ENCODE data around the gene URB2.
"Not testable (repeated sequence)": the region's sequence is repeated elsewhere in the genome, so short reads cannot be mapped to it uniquely, and the experiment has no call there.

URB2 gene

GRCh38 chr1:229620876-229621275, 5.2 kb upstream of the URB2 start:
- H3K27ac ChIP-seq (ENCODE audit: low read depth, low read length): no peak overlapping the region
- no peak overlapping the region for H3K4me3 ChIP-seq (ENCODE audit: low read length)
- H3K4me1 ChIP-seq (ENCODE audit: control insufficient read depth, insufficient read depth, low read length): peaks cover 7% of the 10 kb centered on the region
- H3K27me3 ChIP-seq (ENCODE audit: control insufficient read depth, insufficient read depth, low read length): no peaks in the 10 kb centered on the region
- H3K9ac ChIP-seq (ENCODE audit: low read length): no peak overlapping the region
- no peaks in the 10 kb centered on the region for H3K36me3 ChIP-seq (ENCODE audit: control insufficient read depth, insufficient read depth, low read length)

- Histone ChIP-seq H3K9ac (ENCODE audit: low read length) (no peak overlapping the region), H3K4me1 (ENCODE audit: control insufficient read depth, insufficient read depth, low read length) (peaks cover 7% of the 10 kb centered on the region), H3K27ac (ENCODE audit: low read depth, low read length) (no peak overlapping the region), H3K4me3 (ENCODE audit: low read length) (no peak overlapping the region), H3K27me3 (ENCODE audit: control insufficient read depth, insufficient read depth, low read length) (no peaks in the 10 kb centered on the region), H3K36me3 (ENCODE audit: control insufficient read depth, insufficient read depth, low read length) (no peaks in the 10 kb centered on the region)
These were observed 4.4 kb upstream of the URB2 start for GRCh38 chr1:229621663-229622062.

GRCh38 chr1:229622641-229623120, 3.4 kb upstream of the URB2 start:
- H3K36me3 ChIP-seq (ENCODE audit: control insufficient read depth, insufficient read depth, low read length); H3K27ac ChIP-seq (ENCODE audit: low read depth, low read length); H3K9ac ChIP-seq (ENCODE audit: low read length); H3K27me3 ChIP-seq (ENCODE audit: control insufficient read depth, insufficient read depth, low read length); H3K4me3 ChIP-seq (ENCODE audit: low read length): not testable (repeated sequence)
- peaks cover 11% of the 10 kb centered on the region for H3K4me1 ChIP-seq (ENCODE audit: control insufficient read depth, insufficient read depth, low read length)

GRCh38 chr1:229623225-229623624, 2.8 kb upstream of the URB2 start:
- no peak overlapping the region for H3K9ac ChIP-seq (ENCODE audit: low read length)

DNA sequence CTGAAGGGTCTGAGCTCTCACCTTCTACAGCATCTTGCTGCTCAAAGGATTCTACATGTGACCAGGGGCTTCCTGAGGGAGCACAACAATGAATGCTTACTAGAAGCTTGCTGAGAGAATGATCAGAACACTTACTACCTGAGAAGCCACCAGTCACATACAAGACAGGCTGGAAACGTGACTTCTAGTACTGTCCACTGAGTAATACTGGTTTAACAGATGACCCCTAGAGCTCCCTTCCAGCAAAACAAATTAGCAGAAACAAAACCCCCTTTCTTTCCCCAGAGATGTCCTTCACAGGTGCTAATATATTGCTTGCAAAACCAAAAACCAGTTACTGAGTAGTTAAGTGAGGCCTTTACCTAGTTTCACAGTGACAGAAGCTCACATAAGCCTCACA, 2.2 kb upstream of the URB2 start:
- Histone ChIP-seq H3K9ac (ENCODE audit: low read length) (no peak overlapping the region), H3K27ac (ENCODE audit: low read depth, low read length) (no peak overlapping the region), H3K4me1 (ENCODE audit: control insufficient read depth, insufficient read depth, low read length) (peaks cover 11% of the 10 kb centered on the region), H3K4me3 (ENCODE audit: low read length) (no peak overlapping the region), H3K36me3 (ENCODE audit: control insufficient read depth, insufficient read depth, low read length) (no peaks in the 10 kb centered on the region), H3K27me3 (ENCODE audit: control insufficient read depth, insufficient read depth, low read length) (no peaks in the 10 kb centered on the region)

More at GRCh38 chr1:229623225-229623624, 2.8 kb upstream of the URB2 start:
- Histone ChIP-seq H3K4me3 (ENCODE audit: low read length) (no peak overlapping the region), H3K27me3 (ENCODE audit: control insufficient read depth, insufficient read depth, low read length) (no peaks in the 10 kb centered on the region), H3K27ac (ENCODE audit: low read depth, low read length) (no peak overlapping the region), H3K36me3 (ENCODE audit: control insufficient read depth, insufficient read depth, low read length) (no peaks in the 10 kb centered on the region), H3K4me1 (ENCODE audit: control insufficient read depth, insufficient read depth, low read length) (peaks cover 11% of the 10 kb centered on the region)

DNA sequence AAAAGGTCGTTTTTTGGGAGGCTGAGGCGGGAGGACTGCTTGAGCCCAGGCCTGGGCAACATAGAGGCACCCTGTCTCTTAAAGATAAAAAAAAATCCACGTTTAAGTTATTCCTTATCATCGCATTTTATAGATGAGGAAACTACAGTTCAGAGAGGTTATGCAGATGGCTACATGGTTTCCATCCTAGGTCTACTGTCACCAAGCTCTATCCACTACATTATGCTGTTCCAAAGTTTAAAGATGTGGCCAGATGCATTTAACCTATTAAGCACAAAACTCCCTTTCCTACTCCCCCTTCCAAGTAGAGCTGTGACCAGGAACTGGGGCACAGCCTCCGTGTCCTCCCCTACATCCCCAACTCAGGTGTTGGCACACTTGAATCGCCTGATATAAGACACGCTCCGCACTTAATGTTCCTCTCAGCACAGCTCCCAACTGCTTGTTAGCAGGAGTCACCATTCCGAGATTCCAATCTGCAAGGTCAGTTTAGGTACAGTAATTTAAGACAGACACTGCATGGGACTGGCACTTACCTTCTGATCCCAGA, 1.5 kb upstream of the URB2 start:
- H3K27me3 ChIP-seq (ENCODE audit: control insufficient read depth, insufficient read depth, low read length): no peaks in the 10 kb centered on the region
- H3K4me1 ChIP-seq (ENCODE audit: control insufficient read depth, insufficient read depth, low read length): peaks cover 11% of the 10 kb centered on the region
- H3K4me3 ChIP-seq (ENCODE audit: low read length): peak overlapping the region; percentile 90
- no peaks in the 10 kb centered on the region for H3K36me3 ChIP-seq (ENCODE audit: control insufficient read depth, insufficient read depth, low read length)
- H3K9ac ChIP-seq (ENCODE audit: low read length): peak overlapping the region; percentile 7
- H3K27ac ChIP-seq (ENCODE audit: low read depth, low read length): no peak overlapping the region

DNA sequence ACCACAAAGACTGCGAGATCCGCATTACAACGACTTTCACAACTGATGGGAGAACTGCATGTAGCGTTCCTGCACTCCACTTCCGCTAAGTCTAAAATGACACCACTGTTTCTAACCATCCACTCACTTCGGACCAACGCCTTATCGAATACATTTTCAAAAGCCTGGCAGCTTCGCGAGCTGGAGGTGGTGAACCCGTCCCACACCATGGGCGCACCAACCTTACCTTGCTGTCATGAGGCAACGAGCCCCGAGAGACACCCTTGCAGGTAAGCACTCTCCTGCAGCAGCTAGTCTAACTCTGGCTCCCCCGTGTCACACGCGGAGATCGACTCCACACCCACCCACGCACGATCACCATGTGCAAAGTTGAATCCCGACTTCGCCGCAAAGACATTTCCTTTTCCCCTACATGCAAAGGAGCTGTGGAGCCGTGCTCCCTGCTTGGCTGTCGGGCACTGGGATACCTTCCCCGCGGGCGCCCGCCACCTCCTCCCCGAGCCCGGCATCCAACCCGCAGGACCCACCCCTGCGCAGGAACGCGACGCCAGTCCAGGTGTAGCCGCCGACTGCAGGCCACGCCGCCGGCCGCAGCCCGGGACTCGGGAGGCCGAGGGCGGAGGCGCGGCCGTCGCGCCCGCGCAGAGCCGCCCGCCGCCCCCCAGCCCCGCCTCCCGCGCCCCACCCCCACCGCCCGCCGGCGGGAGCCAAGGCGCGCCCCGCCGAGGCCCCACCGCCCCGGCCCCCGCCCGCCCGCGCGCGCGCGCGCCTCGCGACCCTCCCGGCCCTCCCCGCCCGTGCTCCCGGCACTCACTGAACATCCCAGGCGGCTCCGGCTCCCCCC, 754 bp upstream of the URB2 start:
- Histone ChIP-seq H3K27ac (ENCODE audit: low read depth, low read length) (peak overlapping the region; percentile 82), H3K36me3 (ENCODE audit: control insufficient read depth, insufficient read depth, low read length) (no peaks in the 10 kb centered on the region), H3K27me3 (ENCODE audit: control insufficient read depth, insufficient read depth, low read length) (no peaks in the 10 kb centered on the region), H3K9ac (ENCODE audit: low read length) (peak overlapping the region; percentile 54), H3K4me1 (ENCODE audit: control insufficient read depth, insufficient read depth, low read length) (peaks cover 11% of the 10 kb centered on the region), H3K4me3 (ENCODE audit: low read length) (peak overlapping the region; percentile 90)

GRCh38 chr1:229627003-229627402, 956 bp downstream of the URB2 start:
- Histone ChIP-seq H3K9ac (ENCODE audit: low read length) (no peak overlapping the region), H3K4me1 (ENCODE audit: control insufficient read depth, insufficient read depth, low read length) (peaks cover 11% of the 10 kb centered on the region), H3K27me3 (ENCODE audit: control insufficient read depth, insufficient read depth, low read length) (no peaks in the 10 kb centered on the region), H3K36me3 (ENCODE audit: control insufficient read depth, insufficient read depth, low read length) (no peaks in the 10 kb centered on the region), H3K27ac (ENCODE audit: low read depth, low read length) (no peak overlapping the region), H3K4me3 (ENCODE audit: low read length) (peak overlapping the region; percentile 66)

GRCh38 chr1:229629261-229629660, 3.2 kb downstream of the URB2 start:
- H3K27me3 ChIP-seq (ENCODE audit: control insufficient read depth, insufficient read depth, low read length): no peaks in the 10 kb centered on the region
- no peak overlapping the region for H3K4me3 ChIP-seq (ENCODE audit: low read length)
- no peak overlapping the region for H3K9ac ChIP-seq (ENCODE audit: low read length)
- peaks cover 6% of the 10 kb centered on the region for H3K4me1 ChIP-seq (ENCODE audit: control insufficient read depth, insufficient read depth, low read length)
- H3K36me3 ChIP-seq (ENCODE audit: control insufficient read depth, insufficient read depth, low read length): no peaks in the 10 kb centered on the region
- H3K27ac ChIP-seq (ENCODE audit: low read depth, low read length): no peak overlapping the region

GRCh38 chr1:229631148-229631547, 5.1 kb downstream of the URB2 start:
- Histone ChIP-seq H3K27me3 (ENCODE audit: control insufficient read depth, insufficient read depth, low read length) (no peaks in the 10 kb centered on the region), H3K36me3 (ENCODE audit: control insufficient read depth, insufficient read depth, low read length) (peaks cover 14% of the 10 kb centered on the region), H3K4me3 (ENCODE audit: low read length) (no peak overlapping the region)

DNA sequence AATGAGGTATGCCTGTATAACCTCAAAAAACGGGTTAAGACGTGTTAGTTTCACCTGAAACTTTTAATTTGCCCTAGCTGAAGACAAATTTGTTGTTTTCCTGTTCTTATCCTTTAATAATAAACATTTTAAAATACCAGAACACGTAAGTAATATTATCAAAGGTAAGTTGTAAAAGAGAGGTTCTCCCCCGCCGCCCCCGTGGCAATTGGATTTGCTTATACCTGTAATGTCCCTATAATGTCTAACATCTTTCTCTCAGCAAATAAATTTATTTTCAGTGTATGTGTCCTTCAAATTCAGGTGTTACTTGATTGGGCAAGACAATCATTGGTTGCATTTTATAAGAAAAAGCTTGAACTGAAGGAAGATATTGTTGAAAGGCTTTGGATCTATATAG, 5.9 kb downstream of the URB2 start:
- Histone ChIP-seq H3K27ac (ENCODE audit: low read depth, low read length) (no peak overlapping the region), H3K36me3 (ENCODE audit: control insufficient read depth, insufficient read depth, low read length) (peaks cover 19% of the 10 kb centered on the region), H3K4me3 (ENCODE audit: low read length) (no peak overlapping the region), H3K9ac (ENCODE audit: low read length) (no peak overlapping the region), H3K4me1 (ENCODE audit: control insufficient read depth, insufficient read depth, low read length) (peaks cover 2% of the 10 kb centered on the region), H3K27me3 (ENCODE audit: control insufficient read depth, insufficient read depth, low read length) (no peaks in the 10 kb centered on the region)

More at GRCh38 chr1:229631148-229631547, 5.1 kb downstream of the URB2 start:
- Histone ChIP-seq H3K27ac (ENCODE audit: low read depth, low read length) (no peak overlapping the region), H3K4me1 (ENCODE audit: control insufficient read depth, insufficient read depth, low read length) (peaks cover 3% of the 10 kb centered on the region), H3K9ac (ENCODE audit: low read length) (no peak overlapping the region)

- Histone ChIP-seq H3K27ac (ENCODE audit: low read depth, low read length) (no peak overlapping the region), H3K36me3 (ENCODE audit: control insufficient read depth, insufficient read depth, low read length) (peaks cover 26% of the 10 kb centered on the region), H3K27me3 (ENCODE audit: control insufficient read depth, insufficient read depth, low read length) (no peaks in the 10 kb centered on the region), H3K4me3 (ENCODE audit: low read length) (no peak overlapping the region), H3K9ac (ENCODE audit: low read length) (no peak overlapping the region), H3K4me1 (ENCODE audit: control insufficient read depth, insufficient read depth, low read length) (no peaks in the 10 kb centered on the region)
These were observed 10.0 kb downstream of the URB2 start for GRCh38 chr1:229636042-229636441.

DNA sequence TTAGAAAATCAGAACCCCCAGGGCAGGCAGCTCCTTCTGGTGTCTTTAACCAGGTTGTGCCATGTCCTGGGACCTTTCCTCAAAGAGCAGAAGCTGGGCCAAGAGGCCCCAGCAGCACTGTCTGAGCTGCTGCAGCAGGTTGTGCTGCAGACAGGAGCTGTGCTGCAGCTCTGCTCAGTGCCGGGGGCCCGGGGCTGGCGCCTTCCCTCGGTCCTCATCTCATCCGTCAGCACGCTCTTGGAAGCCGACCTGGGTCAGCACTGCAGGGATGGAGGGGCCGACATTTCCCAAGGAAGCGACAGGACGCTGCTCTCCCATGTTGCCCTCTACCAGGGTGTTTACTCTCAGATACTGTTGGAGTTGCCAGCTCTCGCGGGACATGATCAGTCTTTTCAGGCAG, 11.7 kb downstream of the URB2 start:
- Histone ChIP-seq H3K4me1 (ENCODE audit: control insufficient read depth, insufficient read depth, low read length) (no peaks in the 10 kb centered on the region), H3K27me3 (ENCODE audit: control insufficient read depth, insufficient read depth, low read length) (no peaks in the 10 kb centered on the region), H3K4me3 (ENCODE audit: low read length) (no peak overlapping the region), H3K9ac (ENCODE audit: low read length) (no peak overlapping the region), H3K27ac (ENCODE audit: low read depth, low read length) (no peak overlapping the region), H3K36me3 (ENCODE audit: control insufficient read depth, insufficient read depth, low read length) (peaks cover 26% of the 10 kb centered on the region)

Measured in rectal smooth muscle tissue (tissue), 1 donor.